Brain microvascular endothelial cell (primary cell): ENCODE measurements around the gene TTLL7.
A peak's percentile ranks its signal among the peaks of the same experiment; 100 is the strongest.

ENCODE experiments used
- DNase-seq: peaks from one replicate; pipeline ENCODE4 v3.0.0-alpha.2; 2020
- H3K27ac ChIP-seq: fragments of 250-450 bp; sonication (Bioruptor Pico); 2 replicates; pipeline ENCODE4 v1.5.1; 2020; ENCODE audit warnings: mild to moderate bottlenecking, moderate library complexity
- H3K27me3 ChIP-seq: fragments of 250-450 bp; sonication (Bioruptor Pico); replicated peaks from 2 replicates; pipeline ENCODE4 v1.5.1; 2020; ENCODE audit warnings: mild to moderate bottlenecking
- H3K36me3 ChIP-seq: fragments of 250-450 bp; sonication (Bioruptor Pico); replicated peaks from 2 replicates; pipeline ENCODE4 v1.5.1; 2020; ENCODE audit warnings: mild to moderate bottlenecking
- H3K4me3 ChIP-seq: 2 replicates; pipeline ENCODE4 v1.5.1; 2011; ENCODE audit warnings: low read depth, mild to moderate bottlenecking, control low read depth, low read length, moderate library complexity
- in situ Hi-C: cut with HindIII; loops from 2 replicates; pipeline ENCODE4 v1.10.0; 2017; ENCODE audit warnings: low sequenced_read_pairs, low pct_ligation_motif_present
- TF ChIP-seq, protein P1 (sequence below): IDR thresholded peaks from 2 replicates; pipeline ENCODE4 v1.5.1; 2011; ENCODE audit warnings: low read depth, mild to moderate bottlenecking, moderate library complexity, low read length, control low read depth, inconsistent platforms; ENCODE audit errors: missing control alignments

The TTLL7 gene

DNA sequence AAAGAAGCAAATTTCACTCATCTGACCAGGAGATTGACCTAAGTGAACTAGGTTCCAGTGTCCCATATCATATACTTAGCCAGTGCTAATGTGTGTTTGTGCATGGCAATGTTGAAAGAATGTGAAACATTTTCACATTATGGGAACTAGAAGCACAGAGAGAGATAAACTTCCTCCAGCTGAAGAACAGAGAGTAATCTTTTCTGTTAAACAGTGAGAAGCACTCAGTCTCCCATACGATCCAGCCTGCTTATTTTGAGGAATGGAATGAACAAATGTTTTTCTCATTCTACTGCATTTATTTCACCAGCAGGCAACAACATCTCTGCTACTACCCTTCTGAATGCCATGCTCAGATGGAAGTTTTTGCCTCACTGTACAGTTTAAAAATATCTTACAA lies 170.5 kb downstream of the TTLL7 start:
- Histone ChIP-seq H3K36me3 (no peaks in the 10 kb centered on the region), H3K27ac (no peak overlapping the region), H3K4me3 (no peak overlapping the region), H3K27me3 (no peaks in the 10 kb centered on the region)
- DNase-seq, result peak; percentile 9
- TF ChIP-seq, protein P1, sequence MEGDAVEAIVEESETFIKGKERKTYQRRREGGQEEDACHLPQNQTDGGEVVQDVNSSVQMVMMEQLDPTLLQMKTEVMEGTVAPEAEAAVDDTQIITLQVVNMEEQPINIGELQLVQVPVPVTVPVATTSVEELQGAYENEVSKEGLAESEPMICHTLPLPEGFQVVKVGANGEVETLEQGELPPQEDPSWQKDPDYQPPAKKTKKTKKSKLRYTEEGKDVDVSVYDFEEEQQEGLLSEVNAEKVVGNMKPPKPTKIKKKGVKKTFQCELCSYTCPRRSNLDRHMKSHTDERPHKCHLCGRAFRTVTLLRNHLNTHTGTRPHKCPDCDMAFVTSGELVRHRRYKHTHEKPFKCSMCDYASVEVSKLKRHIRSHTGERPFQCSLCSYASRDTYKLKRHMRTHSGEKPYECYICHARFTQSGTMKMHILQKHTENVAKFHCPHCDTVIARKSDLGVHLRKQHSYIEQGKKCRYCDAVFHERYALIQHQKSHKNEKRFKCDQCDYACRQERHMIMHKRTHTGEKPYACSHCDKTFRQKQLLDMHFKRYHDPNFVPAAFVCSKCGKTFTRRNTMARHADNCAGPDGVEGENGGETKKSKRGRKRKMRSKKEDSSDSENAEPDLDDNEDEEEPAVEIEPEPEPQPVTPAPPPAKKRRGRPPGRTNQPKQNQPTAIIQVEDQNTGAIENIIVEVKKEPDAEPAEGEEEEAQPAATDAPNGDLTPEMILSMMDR, result no peak
- in situ Hi-C loops, result no loop called here

DNA sequence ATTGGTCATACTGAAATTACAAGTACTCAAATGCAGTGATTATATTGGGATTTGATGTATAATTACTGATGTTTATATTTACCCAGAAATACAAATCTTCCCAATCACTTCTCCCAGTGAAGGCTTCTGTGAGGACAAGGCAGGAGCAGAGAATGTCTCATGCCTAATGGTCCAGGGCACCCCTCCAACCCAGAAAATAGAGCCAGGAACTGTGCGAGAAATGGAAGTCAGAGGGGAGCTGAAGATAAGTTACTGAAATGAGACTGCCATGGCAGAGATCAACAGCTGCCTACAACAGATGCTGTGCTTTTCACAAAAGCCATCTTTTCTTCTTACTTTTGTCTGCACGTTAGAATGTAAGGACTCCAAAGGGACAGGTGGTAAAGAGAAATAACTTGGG lies 171.2 kb downstream of the TTLL7 start:
- H3K27me3 ChIP-seq, result no peaks in the 10 kb centered on the region
- H3K4me3 ChIP-seq, result no peak overlapping the region
- in situ Hi-C loops, result no loop called here
- no peak overlapping the region for H3K27ac ChIP-seq
- no peaks in the 10 kb centered on the region for H3K36me3 ChIP-seq
- no peak for DNase-seq
- TF ChIP-seq, protein P1, result no peak

DNA sequence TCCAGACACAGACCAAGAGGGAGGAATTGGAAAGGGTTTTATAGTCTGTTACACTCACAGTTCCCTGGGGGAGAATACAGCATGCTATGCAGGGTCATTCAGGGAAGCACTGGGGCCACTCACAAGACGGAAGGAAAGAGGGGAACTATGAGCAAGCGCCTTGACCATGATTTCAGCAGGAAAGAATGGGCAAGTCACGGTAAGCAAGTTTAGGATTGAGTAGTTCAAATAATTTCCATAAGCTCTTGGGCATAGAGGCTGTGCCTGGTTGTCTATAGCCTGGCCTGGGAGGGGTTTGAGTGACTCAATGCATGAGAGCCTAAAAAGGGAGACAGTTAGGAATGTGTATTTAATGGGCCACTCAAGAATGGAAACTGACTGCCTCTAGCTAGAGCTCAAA lies 176.7 kb downstream of the TTLL7 start:
- H3K36me3 ChIP-seq, result no peaks in the 10 kb centered on the region
- H3K4me3 ChIP-seq, result no peak overlapping the region
- in situ Hi-C loops, result no loop called here
- H3K27ac ChIP-seq, result no peak overlapping the region
- DNase-seq, result peak; percentile 36
- TF ChIP-seq, protein P1, result no peak
- H3K27me3 ChIP-seq, result no peaks in the 10 kb centered on the region

DNA sequence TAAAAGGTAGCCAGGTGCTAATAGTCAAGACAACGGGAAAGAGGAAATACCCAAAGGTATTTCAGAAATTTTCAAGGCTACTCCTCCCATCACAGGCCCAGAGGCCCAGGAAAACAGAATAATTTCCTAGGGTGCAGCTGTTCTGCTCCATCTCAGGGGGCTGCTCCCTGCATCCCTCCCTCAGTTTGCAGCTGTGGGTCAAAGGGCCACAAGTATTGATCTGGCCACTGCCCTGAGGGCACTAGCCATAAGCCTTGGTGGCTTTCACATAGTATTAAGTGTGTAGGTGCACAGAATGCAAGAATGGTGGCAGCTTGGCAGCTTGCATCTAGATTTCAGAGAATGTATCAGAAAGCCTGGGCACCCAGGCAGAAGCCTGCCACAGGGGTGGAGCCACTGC lies 179.5 kb downstream of the TTLL7 start:
- no peaks in the 10 kb centered on the region for H3K27me3 ChIP-seq
- in situ Hi-C loops, result no loop called here
- H3K27ac ChIP-seq, result no peak overlapping the region
- no peak for DNase-seq
- H3K4me3 ChIP-seq, result no peak overlapping the region
- no peaks in the 10 kb centered on the region for H3K36me3 ChIP-seq
- TF ChIP-seq, protein P1, result no peak

DNA sequence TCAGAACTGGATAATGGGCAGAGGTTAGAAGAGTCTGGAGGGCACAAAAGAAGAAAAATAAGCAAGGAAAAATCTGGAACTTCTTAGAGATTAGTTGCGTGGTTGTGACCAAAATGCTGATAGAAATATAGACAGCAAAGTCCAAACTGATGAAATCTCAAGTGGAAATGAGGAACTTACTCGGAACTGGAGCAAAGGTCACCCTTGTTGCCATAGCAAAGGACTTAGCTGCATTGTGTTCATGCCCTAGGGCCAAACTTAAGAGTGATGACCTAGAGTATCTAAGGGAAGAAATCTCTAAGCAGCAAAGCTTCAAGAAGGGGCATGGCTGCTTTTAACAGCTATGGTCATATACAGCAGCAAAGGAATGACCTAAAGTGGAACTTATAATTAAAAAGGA lies 180.0 kb downstream of the TTLL7 start:
- no peak for DNase-seq
- TF ChIP-seq, protein P1, result no peak
- in situ Hi-C loops, result no loop called here
- H3K27ac ChIP-seq, result no peak overlapping the region
- no peak overlapping the region for H3K4me3 ChIP-seq
- H3K36me3 ChIP-seq, result no peaks in the 10 kb centered on the region
- no peaks in the 10 kb centered on the region for H3K27me3 ChIP-seq

DNA sequence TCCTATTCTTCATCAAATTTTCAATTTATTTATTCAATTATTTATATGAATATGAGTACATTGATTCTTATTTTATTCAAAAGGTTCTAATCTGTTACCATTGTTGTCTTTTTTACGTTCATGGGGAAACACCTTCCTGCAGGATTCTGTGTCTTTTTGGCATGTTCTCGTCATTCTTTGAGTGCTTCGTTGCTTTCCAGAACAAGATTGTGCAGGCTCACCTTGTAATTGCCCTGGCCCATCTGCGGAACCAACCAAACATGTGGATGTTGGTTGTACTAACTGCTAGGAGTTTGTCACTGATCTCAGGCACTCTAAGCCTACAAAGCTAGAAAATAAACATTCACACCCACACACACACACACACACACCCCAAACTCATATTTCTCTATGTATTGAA lies 182.1 kb downstream of the TTLL7 start:
- in situ Hi-C loops, result no loop called here
- TF ChIP-seq, protein P1, result no peak
- H3K27me3 ChIP-seq, result no peaks in the 10 kb centered on the region
- H3K36me3 ChIP-seq, result no peaks in the 10 kb centered on the region
- no peak overlapping the region for H3K4me3 ChIP-seq
- no peak for DNase-seq
- H3K27ac ChIP-seq, result no peak overlapping the region
